ENCODE data around the gene USP17L5.
"Not testable (repeated sequence)": the region's sequence is repeated elsewhere in the genome, so short reads cannot be mapped to it uniquely, and the experiment has no call there.

USP17L5 gene, protein sequence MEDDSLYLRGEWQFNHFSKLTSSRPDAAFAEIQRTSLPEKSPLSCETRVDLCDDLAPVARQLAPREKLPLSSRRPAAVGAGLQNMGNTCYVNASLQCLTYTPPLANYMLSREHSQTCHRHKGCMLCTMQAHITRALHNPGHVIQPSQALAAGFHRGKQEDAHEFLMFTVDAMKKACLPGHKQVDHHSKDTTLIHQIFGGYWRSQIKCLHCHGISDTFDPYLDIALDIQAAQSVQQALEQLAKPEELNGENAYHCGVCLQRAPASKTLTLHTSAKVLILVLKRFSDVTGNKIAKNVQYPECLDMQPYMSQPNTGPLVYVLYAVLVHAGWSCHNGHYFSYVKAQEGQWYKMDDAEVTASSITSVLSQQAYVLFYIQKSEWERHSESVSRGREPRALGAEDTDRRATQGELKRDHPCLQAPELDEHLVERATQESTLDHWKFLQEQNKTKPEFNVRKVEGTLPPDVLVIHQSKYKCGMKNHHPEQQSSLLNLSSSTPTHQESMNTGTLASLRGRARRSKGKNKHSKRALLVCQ

GRCh38 chr4:9339103-9339502, at the start of gene USP17L5:
TSS of gene USP17L5 (plus strand) at chr4:9339403. CDS start at chr4:9339403, 0 bp downstream.
- DNase-seq, result not testable (repeated sequence)

- DNase-seq, result not testable (repeated sequence)
These were observed 15.0 kb upstream of the USP17L5 start for GRCh38 chr4:9324191-9324590.

DNA sequence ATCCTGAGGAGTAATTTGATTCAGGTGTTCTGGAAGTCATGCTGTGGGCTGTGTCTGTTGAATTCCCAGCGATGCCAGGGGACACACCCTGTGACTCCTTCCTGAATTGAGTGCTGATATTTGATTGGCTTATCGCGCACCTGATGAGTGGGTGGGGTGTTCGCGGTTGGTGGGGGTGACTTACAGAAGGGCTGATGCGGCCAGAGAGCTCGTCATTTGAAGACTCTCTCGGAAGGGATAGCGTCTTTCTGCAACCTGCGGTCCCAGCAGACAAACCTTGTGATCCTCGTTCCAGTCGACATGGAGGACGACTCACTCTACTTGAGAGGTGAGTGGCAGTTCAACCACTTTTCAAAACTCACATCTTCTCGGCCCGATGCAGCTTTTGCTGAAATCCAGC, 14.3 kb upstream of the USP17L5 start, which contains the start of gene USP17L24:
Gene USP17L24 (plus strand): TSS at position 301 of the 400 bp plus-strand sequence. CDS start 0 bp downstream, at position 301.
- DNase-seq, result not testable (repeated sequence)

GRCh38 chr4:9329611-9330010, 9.6 kb upstream of the USP17L5 start, which contains the start of gene USP17L25:
TSS of gene USP17L25 (plus strand) at chr4:9329911. CDS start at chr4:9329911, 0 bp downstream.
- not testable (repeated sequence) for DNase-seq

GRCh38 chr4:9334358-9334757, 4.8 kb upstream of the USP17L5 start, which contains the start of gene USP17L26:
TSS of gene USP17L26 (plus strand) at chr4:9334658. CDS start at chr4:9334658, 0 bp downstream.
- DNase-seq, result not testable (repeated sequence)

DNA sequence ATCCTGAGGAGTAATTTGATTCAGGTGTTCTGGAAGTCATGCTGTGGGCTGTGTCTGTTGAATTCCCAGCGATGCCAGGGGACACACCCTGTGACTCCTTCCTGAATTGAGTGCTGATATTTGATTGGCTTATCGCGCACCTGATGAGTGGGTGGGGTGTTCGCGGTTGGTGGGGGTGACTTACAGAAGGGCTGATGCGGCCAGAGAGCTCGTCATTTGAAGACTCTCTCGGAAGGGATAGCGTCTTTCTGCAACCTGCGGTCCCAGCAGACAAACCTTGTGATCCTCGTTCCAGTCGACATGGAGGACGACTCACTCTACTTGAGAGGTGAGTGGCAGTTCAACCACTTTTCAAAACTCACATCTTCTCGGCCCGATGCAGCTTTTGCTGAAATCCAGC, 4.6 kb downstream of the USP17L5 start, which contains the start of gene USP17L27:
Gene USP17L27 (plus strand): TSS at position 301 of the 400 bp plus-strand sequence. CDS start 0 bp downstream, at position 301.
- not testable (repeated sequence) for DNase-seq

DNA sequence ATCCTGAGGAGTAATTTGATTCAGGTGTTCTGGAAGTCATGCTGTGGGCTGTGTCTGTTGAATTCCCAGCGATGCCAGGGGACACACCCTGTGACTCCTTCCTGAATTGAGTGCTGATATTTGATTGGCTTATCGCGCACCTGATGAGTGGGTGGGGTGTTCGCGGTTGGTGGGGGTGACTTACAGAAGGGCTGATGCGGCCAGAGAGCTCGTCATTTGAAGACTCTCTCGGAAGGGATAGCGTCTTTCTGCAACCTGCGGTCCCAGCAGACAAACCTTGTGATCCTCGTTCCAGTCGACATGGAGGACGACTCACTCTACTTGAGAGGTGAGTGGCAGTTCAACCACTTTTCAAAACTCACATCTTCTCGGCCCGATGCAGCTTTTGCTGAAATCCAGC, 9.4 kb downstream of the USP17L5 start, which contains the start of gene USP17L28:
Gene USP17L28 (plus strand): TSS at position 301 of the 400 bp plus-strand sequence. CDS start 0 bp downstream, at position 301.
- DNase-seq, result not testable (repeated sequence)

GRCh38 chr4:9350866-9351265, 11.7 kb downstream of the USP17L5 start:
- not testable (repeated sequence) for DNase-seq

DNA sequence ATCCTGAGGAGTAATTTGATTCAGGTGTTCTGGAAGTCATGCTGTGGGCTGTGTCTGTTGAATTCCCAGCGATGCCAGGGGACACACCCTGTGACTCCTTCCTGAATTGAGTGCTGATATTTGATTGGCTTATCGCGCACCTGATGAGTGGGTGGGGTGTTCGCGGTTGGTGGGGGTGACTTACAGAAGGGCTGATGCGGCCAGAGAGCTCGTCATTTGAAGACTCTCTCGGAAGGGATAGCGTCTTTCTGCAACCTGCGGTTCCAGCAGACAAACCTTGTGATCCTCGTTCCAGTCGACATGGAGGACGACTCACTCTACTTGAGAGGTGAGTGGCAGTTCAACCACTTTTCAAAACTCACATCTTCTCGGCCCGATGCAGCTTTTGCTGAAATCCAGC, 14.1 kb downstream of the USP17L5 start, which contains the start of gene USP17L29:
Gene USP17L29 (plus strand): TSS at position 301 of the 400 bp plus-strand sequence. CDS start 0 bp downstream, at position 301.
- DNase-seq, result not testable (repeated sequence)

DNA sequence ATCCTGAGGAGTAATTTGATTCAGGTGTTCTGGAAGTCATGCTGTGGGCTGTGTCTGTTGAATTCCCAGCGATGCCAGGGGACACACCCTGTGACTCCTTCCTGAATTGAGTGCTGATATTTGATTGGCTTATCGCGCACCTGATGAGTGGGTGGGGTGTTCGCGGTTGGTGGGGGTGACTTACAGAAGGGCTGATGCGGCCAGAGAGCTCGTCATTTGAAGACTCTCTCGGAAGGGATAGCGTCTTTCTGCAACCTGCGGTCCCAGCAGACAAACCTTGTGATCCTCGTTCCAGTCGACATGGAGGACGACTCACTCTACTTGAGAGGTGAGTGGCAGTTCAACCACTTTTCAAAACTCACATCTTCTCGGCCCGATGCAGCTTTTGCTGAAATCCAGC, 23.6 kb downstream of the USP17L5 start, which contains the start of gene USP17L30:
Gene USP17L30 (plus strand): TSS at position 301 of the 400 bp plus-strand sequence. CDS start 0 bp downstream, at position 301.
- DNase-seq, result not testable (repeated sequence)

DNA sequence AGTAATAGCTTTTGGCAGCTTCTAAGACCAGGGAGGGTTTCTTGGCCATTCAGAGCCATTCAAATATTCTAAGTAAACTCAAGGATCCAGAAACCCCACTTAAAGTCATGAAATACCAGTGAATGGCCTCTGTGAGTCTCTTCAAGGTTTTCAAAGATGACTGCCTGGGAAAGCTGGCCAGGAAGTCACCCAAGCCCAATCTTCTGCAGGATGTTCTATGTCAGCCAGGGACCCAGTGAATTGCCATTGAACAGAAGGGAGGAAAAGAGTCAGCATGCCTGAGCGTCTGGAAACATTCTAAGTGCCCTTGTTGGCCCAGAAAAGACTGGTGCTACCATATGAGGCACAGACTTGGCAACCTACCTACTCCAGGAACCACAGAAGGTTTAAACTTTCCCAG, 40.7 kb downstream of the USP17L5 start:
- DNase-seq, result not testable (repeated sequence)

DNA sequence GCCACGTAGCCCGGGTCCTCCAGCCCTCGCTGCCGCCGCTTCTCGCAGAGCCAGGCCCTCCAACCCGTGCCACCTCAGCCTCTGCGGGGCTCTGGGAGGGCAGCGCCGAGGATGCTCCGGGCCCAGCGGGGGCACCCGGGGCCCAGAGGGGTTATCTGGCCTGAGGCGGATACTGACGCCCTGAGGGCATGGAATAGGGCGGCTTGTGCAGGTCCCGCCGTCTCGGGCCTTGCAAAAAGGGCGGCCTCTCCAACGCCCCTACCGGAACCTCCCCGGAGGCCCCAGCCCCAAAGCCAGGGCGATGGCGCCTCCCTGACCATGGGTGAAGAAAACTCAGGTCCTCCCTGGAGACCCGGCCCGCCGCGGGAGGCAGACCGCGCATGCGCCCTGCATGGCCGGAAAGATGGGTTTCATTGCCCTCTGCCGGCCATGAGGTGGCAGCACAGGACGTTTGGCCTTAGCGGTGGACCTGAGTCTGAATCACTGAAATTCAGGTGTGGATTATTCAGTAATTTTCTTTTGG, 41.9 kb downstream of the USP17L5 start:
- peak; percentile 58 for DNase-seq

DNA sequence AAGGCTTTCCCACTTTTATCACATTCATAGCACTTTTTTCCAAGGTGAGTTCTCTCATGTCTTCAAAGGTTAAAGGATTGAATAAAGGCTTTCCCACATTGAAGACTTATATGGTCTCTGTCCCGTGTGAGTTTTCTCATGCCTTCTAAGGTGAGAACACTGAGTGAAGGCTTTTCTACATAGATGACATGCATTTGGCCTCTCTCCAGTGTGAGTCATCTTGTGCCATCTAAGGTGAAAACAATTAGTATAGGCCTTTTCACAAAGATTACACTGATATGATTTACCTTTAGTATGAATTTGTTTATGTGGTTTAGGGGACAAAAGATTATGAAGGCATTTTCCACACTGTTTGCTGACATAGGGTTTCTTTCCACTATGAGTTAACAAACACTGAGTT, 44.9 kb downstream of the USP17L5 start:
- no peak for DNase-seq

DNA sequence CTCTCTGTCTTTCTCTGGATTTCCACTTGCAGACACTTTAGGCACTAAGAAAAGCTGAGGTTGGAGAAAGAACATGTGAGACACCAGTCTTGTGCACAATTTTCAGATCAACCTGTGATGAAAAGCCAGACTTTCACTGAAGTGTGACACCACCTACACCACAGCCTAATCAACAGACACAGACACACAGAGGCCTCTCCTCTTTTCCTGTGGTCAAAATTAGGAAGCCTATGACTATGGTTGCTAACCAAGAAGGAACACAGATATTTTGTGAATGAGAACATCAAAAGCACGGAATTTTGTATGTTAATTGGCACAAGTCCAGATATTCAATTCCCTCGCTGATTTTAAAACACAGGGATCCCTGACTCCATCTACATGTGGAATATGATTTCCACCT, 49.8 kb downstream of the USP17L5 start:
- not testable (repeated sequence) for DNase-seq
